HG03060 (cell line): Measurements from ENCODE around the gene IFT57.

Experiments used
- ATAC-seq: cut with Tn5 transposase; IDR thresholded peaks from one replicate; pipeline ENCODE4 v1.9.1; 2021; ENCODE audit warnings: low read depth, moderate number of reproducible peaks; ENCODE audit not compliant: unreplicated experiment

Gene IFT57

DNA sequence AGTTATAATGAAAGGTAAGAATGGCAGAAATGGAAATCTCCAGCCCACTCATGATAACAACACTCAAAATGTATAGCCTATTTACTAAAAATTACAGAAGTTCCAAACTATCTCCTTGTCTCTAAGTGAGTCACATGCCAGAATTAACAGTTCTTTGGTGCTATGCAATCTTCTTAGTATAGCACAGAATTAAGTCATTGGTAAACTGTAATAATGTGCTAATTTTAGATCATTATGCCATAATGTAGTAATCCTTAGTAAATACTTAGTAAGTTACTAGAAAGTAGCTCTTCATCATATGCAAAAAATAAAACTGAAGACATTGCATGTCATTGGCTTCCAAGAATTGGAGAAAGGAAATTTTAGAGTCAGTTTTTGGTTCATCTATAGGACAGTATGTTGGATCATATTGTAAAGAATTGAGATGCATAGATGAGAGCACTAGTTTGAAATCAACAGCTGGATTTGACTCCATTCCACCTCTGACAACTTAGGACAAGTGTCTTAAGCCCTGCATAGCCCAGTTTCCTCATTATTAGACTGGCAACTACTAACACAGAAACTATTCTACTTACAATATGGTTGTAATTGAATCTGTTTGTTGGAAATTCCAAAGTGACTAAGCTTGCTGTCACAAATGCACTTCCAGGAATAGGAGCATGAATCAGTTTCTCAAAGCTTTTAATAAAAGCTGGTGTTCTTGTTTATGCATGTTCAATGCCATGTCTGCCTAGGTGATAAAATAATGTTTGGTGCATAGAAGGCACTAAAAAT, 91.3 kb downstream of the IFT57 start:
- no peak for ATAC-seq

- ATAC-seq = no peak
These were observed 92.0 kb downstream of the IFT57 start for GRCh38 chr3:108130236-108130635.

DNA sequence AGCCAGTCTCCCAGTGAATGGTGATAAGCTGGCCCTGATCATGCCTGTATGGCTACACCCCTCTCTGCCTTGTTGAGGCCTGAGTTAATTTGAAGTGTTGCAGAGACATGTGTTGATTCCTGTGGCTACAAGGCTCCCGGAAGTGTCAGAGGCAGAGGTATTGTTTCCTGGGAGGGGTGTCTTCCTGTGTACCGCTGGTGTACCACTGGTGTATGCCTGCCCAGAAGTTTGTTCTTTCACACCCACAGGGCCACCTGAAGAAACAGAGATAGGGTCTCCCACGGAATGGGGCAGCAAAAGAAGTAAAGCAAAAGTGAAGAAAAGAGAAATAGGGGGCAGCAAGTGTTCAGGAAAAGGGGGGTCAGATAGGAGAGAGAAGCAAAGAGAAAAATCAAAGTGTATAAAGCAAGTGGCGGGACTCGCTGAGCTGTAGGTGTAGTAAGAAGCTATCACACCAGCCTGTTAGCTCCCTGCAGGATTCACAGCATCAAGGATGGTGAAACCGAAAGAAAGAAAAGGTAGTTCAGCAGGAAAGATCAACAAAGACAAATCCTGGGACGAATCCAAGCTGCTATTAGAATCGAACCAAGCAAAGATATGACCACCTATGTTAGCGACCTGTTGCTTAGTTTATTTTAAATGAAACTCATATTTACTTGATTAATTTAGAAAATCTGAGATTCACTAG, 94.8 kb downstream of the IFT57 start:
- no peak for ATAC-seq

- no peak for ATAC-seq
These were observed 95.9 kb downstream of the IFT57 start for GRCh38 chr3:108126348-108126747.

DNA sequence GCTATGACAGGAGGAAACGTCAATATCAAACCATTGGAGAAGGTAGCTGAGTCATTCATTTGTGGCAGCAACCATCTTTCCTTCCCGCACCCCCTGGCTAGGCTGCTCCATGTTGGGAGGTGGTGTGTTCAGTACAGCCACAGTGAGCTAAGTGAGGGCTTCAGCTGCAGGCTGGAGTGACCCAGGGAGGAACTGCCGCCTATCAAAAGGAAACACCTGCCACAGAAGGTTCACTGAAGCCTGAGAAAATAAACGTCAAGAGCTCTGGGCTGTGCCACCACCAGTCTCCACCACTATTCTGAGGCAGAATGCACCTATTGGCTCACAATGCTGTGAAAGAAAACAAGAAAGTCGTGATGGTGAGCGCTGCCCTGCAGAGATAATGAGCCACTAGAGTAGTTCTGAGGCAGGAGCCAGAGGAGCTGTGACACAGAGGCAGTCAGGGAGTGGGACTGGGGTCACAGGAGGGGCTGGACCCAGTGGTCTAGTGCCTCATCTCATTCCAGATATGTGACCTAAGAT, 96.6 kb downstream of the IFT57 start:
- ATAC-seq = peak; percentile 38

- no peak for ATAC-seq
These were observed 97.1 kb downstream of the IFT57 start for GRCh38 chr3:108125153-108125543.

GRCh38 chr3:108124337-108125152, 97.7 kb downstream of the IFT57 start:
- peak; percentile 77 for ATAC-seq

- no peak for ATAC-seq
These were observed 98.9 kb downstream of the IFT57 start for GRCh38 chr3:108123326-108123725.

DNA sequence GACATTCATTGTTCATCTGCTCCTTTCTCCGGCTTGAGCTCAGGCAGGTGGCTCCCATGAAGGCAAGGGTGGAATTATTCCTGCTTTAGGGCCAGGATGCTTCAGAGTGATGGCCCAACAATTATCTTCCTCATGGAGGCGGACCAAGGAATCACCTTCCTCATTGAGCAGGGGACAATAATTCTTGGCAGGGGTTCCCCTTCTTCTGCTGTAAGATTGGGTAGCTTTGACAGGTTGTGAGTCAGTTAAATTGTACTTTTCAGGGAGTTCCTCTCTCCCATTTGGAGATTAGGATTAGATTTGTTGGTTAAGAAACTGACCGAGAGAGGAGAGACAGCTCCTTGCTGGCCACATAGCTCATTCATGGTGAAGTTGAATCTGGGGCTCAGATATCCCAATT, 99.9 kb downstream of the IFT57 start:
- no peak for ATAC-seq

DNA sequence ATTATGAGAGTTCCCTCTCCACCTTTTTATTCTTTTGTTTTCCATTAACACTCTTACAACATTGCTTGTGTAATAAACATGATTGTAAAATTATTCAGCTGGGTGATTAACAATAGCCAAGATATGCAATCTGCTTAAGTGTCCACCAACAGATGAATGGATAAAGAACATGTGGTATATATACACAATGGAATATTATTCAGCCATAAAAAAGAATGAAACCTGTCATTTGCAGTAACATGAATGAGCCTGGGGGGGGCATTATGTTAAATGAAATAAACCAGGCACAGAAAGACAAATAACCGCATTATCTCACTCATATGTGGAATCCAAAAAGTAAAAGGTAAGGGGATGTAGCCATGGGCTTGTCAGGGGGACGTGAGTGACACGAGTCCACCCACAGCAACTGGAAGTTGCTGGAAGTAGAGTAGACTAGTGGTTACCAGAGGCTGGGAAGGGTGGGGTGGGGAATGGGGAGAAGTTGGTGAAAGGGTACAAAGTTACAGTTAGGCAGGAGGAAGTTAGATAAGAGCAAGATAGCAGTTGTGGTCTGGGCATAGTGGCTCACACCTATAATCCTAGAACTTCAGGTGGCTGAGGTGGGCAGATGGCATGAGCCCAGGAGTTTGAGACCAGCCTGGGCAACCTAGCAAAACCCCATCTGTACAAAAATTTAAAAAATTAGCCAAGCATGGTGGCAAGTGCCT, 102.7 kb downstream of the IFT57 start:
- no peak for ATAC-seq

DNA sequence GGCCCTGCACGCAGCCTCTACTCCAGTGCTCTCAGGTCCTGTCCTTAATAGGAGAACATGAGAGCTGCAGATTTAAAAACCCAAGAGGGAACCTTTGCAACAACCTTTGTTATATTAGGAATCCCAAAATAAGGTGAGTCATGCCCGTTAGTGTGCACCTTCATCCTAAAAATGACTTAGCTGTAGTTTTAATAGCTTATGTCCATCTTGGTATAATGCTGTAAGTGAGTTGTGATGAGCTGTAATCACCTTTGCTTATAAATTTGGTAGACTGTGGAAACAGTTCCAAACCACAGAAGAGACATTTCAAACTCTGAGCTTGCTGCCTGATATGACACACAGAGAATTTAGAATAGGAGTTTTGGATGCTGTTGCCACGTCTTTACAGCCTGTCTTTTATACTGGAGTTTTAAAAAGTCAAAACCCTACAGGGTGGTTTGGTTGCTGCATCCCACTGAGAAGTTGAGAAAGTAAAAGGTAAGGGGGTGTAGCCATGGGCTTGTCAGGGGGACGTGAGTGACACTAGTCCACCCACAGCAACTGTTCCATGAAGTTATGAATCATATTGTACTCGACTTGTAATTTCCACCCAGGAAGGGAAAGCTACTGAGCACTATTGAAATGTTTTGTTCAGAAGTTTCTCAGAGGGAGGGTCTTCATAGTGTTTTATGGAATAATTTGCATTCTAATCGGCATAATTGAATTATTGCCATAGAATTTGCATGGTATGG, 104.0 kb downstream of the IFT57 start:
- no peak for ATAC-seq

DNA sequence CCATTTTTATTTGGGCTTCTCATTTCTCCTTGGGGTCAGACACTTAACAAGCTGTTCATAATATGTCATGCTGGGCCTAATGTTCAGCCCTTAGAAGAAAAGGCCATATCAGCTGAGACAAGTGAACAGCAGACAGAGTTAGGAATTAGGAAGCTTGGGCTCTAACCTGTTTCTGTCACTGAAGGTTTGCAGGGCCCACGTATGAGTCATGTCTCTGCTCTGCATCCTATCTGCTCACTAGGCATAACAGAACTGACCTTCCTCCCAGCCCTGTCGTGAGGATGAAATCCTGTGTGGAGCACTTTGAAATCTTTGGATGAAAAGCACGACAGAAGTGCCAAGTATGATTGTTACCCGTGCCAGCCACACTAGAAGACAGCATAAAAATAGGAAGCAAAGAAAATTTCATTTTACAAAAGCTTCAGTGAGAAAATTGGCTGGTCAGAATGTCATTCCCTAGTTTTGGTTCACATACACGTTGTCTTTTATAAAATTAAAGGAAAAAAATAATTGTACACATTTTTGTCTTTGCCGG, 104.9 kb downstream of the IFT57 start:
- ATAC-seq = no peak

DNA sequence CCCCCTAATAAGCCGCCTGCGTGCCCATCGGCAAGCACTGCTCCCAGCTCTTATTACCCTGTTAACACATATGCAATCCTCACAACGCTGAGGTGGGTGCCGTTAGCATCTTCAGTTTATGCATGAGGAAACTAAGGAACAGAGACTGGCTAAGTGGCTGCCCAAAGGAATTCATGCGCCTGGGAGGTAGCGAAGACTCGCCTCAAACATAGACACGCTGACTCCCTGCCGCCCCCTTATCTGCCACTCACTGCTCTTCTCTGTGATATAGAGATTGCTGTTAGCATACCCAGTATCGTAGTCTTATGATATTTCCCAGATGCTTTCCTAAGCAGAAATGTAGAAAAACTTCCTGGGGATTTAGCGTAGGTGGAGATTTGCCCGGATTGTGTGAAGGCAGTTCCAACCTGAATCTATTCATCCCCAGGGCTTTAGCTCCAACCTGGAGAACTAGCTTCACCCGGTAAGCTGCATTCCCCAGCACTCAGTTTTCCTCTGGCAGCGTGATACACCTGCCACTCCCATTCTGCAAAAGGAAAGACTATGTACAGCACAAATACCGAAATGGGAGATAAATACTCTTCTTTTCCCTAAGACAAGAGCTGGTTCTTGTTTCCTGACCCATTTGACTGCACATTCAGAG, 107.7 kb downstream of the IFT57 start:
- ATAC-seq = no peak

DNA sequence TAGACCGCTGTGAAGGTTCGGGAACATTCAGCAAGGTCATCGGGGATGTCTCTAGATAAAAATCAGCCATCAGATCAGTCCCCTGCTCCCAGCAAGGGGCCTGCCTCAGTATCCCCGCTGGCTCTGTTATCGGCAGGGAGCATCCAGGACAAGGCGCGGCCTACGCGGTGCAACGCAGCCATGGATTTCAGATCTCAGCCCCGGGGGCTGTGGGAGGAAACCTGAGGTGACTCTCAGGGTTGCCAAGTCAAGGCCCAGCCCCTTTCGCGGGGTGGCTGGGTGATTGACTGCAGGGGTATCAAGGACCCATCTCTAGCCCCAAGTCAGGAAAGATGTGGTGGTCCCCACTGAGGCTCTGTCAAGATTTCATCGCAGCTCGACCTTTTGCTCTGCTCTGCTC, 108.2 kb downstream of the IFT57 start:
- no peak for ATAC-seq

DNA sequence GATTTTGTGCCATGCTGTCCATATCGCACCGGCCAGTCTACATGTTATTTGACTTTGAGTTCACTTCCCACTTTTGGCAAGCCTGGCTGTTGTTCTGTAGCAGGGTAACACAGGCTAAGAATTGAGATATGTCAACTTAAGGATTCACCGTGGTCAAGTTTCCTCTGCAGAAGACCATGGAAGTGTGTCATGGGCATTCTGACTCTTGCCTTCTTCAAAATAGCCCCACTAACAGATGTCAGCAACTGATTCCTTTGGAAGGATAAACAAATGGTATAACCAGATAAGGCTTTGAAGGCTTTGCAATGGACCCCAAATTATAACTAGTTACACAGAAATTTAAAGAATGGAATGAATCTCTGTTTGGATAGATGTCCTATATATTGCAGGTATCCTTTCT, 111.3 kb downstream of the IFT57 start:
- no peak for ATAC-seq
